Body of pancreas (tissue), 4 donors: ENCODE results near the gene WWC2. TPM values are rescaled to one million over a fixed set of nuclear protein-coding genes. Genes with fewer than 3 reads are reported as not detected.
A peak's percentile ranks its signal among the peaks of the same experiment; 100 is the strongest.

Experiments used
- ATAC-seq: fragments of 150-250 bp; one replicate; pipeline ENCODE4 v1.9.1; 2016
- DNase-seq, 4 donors: peaks; one replicate each; pipeline ENCODE4 v3.0.0-alpha.2; 2019
- H3K27ac ChIP-seq, 4 donors: fragments of 200-600 bp; sonication (generic); 1 replicate in 3 of 4; 2 replicates in 1 of 4; pipeline versions ENCODE4 v1.5.1 to v1.6.1; 2016 to 2019; ENCODE audit warnings: mild to moderate bottlenecking in 1 of 4, mixed read lengths in 1 of 4, moderate library complexity in 1 of 4
- H3K27me3 ChIP-seq, 2 donors: fragments of 200-600 bp; sonication (generic); one replicate each; pipeline ENCODE4 v1.6.0; 2016; ENCODE audit warnings: mild to moderate bottlenecking in 1 of 2
- H3K36me3 ChIP-seq, 2 donors: fragments of 200-600 bp; sonication (generic); replicated peaks in 1 of 2; 2 replicates each; pipeline ENCODE4 v1.5.1; 2016; ENCODE audit warnings: low read depth in 2 of 2; ENCODE audit not compliant: insufficient read depth in 1 of 2
- H3K4me1 ChIP-seq: fragments of 200-600 bp; sonication (generic); one replicate; pipeline ENCODE4 v1.6.0; 2016
- H3K4me3 ChIP-seq, 2 donors: fragments of 200-600 bp; sonication (generic); 1 replicate in 1 of 2; 2 replicates in 1 of 2; pipeline ENCODE4 v1.5.1; 2016 to 2019
- H3K9me3 ChIP-seq, 3 donors: fragments of 200-600 bp; sonication (generic); 1 replicate in 2 of 3; 2 replicates in 1 of 3; pipeline ENCODE4 v1.5.1; 2016
- CTCF ChIP-seq, 7 experiments: fragments of 450-650 bp in 4 of 7; fragments of 200-600 bp in 3 of 7; sonication (generic) in 3 of 7; IDR thresholded peaks; one replicate each; pipeline ENCODE4 v1.5.1; 2016 to 2019; ENCODE audit warnings: antibody characterized with exemption in 7 of 7
- POLR2A ChIP-seq, 3 donors: fragments of 450-650 bp; IDR thresholded peaks; one replicate each; pipeline ENCODE4 v1.6.1; 2016; ENCODE audit warnings: antibody characterized with exemption in 3 of 3, mild to moderate bottlenecking in 2 of 3
- WGBS, 2 donors: methylation state at CpG; one replicate each; pipeline ENCODE4 v1.1.5; 2017; 5-methylcytosine and 5-hydroxymethylcytosine counted together
- intact Hi-C: fragments of 100-400 bp; cut with DNase I; formaldehyde crosslinking; loops from one replicate; pipeline ENCODE4 v1.15.1; 2023
- total RNA-seq, 2 donors: library from RNA; depleted of rRNA; stranded (reverse); fragments of >200 nt; gene quantifications; one replicate each; pipeline ENCODE4 v1.1.0, GENCODE V29; 2016

WWC2 gene
- total RNA-seq, 2 donors from 2014 or later = 24.4 to 30.3 TPM

- Histone ChIP-seq H3K36me3 (no peaks in the 10 kb centered on the region), H3K4me1 (peaks cover 20% of the 10 kb centered on the region), H3K27me3 (no peaks in the 10 kb centered on the region), H3K9me3 (no peaks in the 10 kb centered on the region), H3K27ac (peak overlapping the region in 3 of 4 donors; percentile 19 to 68 (median 54)), H3K4me3 (no peak overlapping the region)
- ATAC-seq (peak; percentile 99), DNase-seq (peak; percentile 91 to 95 (median 92))
- 0 to 5% methylated on average over 4 of the region's 4 CpGs for WGBS, 2 donors
- intact Hi-C loops = no loop called here
- TF ChIP-seq CTCF (IDR thresholded peaks at IDR 0.05) = no peak
- no peak for TF ChIP-seq POLR2A (IDR thresholded peaks at IDR 0.05)
Measured at GRCh38 chr4:183200453-183200852, 101.4 kb downstream of the WWC2 start.

GRCh38 chr4:183201331-183201730, 102.3 kb downstream of the WWC2 start:
- H3K4me1 ChIP-seq = peaks cover 20% of the 10 kb centered on the region
- no peak for ATAC-seq
- H3K36me3 ChIP-seq = no peaks in the 10 kb centered on the region
- H3K27me3 ChIP-seq = no peaks in the 10 kb centered on the region
- H3K27ac ChIP-seq = no peak overlapping the region
- 69 to 70% methylated on average over 4 of the region's 4 CpGs for WGBS, 2 donors
- intact Hi-C loops = no loop called here
- no peak for DNase-seq
- TF ChIP-seq CTCF (IDR thresholded peaks at IDR 0.05) (no peak), POLR2A (IDR thresholded peaks at IDR 0.05) (no peak)
- no peak overlapping the region for H3K4me3 ChIP-seq
- no peaks in the 10 kb centered on the region for H3K9me3 ChIP-seq

GRCh38 chr4:183202523-183202922, 103.5 kb downstream of the WWC2 start:
- ATAC-seq = no peak
- H3K27ac ChIP-seq = no peak overlapping the region
- H3K4me3 ChIP-seq = no peak overlapping the region
- intact Hi-C loops = no loop called here
- peaks cover 20% of the 10 kb centered on the region for H3K4me1 ChIP-seq
- H3K9me3 ChIP-seq = no peaks in the 10 kb centered on the region
- 94 to 95% methylated on average over 2 of the region's 2 CpGs for WGBS, 2 donors
- H3K36me3 ChIP-seq = no peaks in the 10 kb centered on the region
- TF ChIP-seq CTCF (IDR thresholded peaks at IDR 0.05) (no peak), POLR2A (IDR thresholded peaks at IDR 0.05) (no peak)
- no peak for DNase-seq
- H3K27me3 ChIP-seq = no peaks in the 10 kb centered on the region

GRCh38 chr4:183204793-183205192, 105.7 kb downstream of the WWC2 start:
- H3K4me1 ChIP-seq = peaks cover 19% of the 10 kb centered on the region
- intact Hi-C loops = no loop called here
- H3K9me3 ChIP-seq = no peaks in the 10 kb centered on the region
- no peak overlapping the region for H3K27ac ChIP-seq
- DNase-seq (no peak), ATAC-seq (no peak)
- TF ChIP-seq CTCF (IDR thresholded peaks at IDR 0.05) = no peak
- H3K4me3 ChIP-seq = no peak overlapping the region
- 98 to 100% methylated on average over 2 of the region's 2 CpGs for WGBS, 2 donors
- no peaks in the 10 kb centered on the region for H3K36me3 ChIP-seq
- H3K27me3 ChIP-seq = no peaks in the 10 kb centered on the region

- no peak overlapping the region for H3K4me3 ChIP-seq
Measured at GRCh38 chr4:183205193-183205592, 106.1 kb downstream of the WWC2 start.

More at GRCh38 chr4:183205193-183205592, 106.1 kb downstream of the WWC2 start:
- H3K27ac ChIP-seq = no peak overlapping the region
- no peaks in the 10 kb centered on the region for H3K36me3 ChIP-seq
- H3K27me3 ChIP-seq = no peaks in the 10 kb centered on the region
- no peak for DNase-seq
- no peak for TF ChIP-seq POLR2A (IDR thresholded peaks at IDR 0.05)
- no peak for TF ChIP-seq CTCF (IDR thresholded peaks at IDR 0.05)
- peaks cover 16% of the 10 kb centered on the region for H3K4me1 ChIP-seq
- intact Hi-C loops = no loop called here
- H3K9me3 ChIP-seq = no peaks in the 10 kb centered on the region
- WGBS, 2 donors = 26 to 36% methylated on average over 1 to 2 of the region's 2 CpGs
- ATAC-seq = no peak
